Activated naive CD4-positive, alpha-beta T cell treated with anti-CD3 and anti-CD28 coated beads for 36 hours (primary cell): ENCODE results near the gene MIX23. TPM values are rescaled to one million over a fixed set of nuclear protein-coding genes. Genes with fewer than 3 reads are reported as not detected.
A peak's percentile ranks its signal among the peaks of the same experiment; 100 is the strongest.

Experiments
- CTCF ChIA-PET: fragments of 350-600 bp; sonication (Branson Sonifier 250); formaldehyde crosslinking; loops from one replicate; lab custom pipeline; 2021; ENCODE audit warnings: antibody characterized with exemption; lab: Charles Lee
- DNase-seq: peaks from one replicate; pipeline ENCODE4 v3.0.0-alpha.2; 2020
- H3K27ac Mint-ChIP-seq: one replicate; pipeline ENCODE4 v1.8.0; 2021; ENCODE audit warnings: mild to moderate bottlenecking, mixed read lengths
- H3K27me3 Mint-ChIP-seq: one replicate; pipeline ENCODE4 v1.8.0; 2021; ENCODE audit warnings: low read depth, mixed read lengths
- H3K36me3 Mint-ChIP-seq: one replicate; pipeline ENCODE4 v1.8.0; 2021; ENCODE audit warnings: low read depth, mixed read lengths
- H3K4me1 Mint-ChIP-seq: one replicate; pipeline ENCODE4 v1.8.0; 2021; ENCODE audit warnings: low read depth, mixed read lengths
- H3K4me3 Mint-ChIP-seq: one replicate; pipeline ENCODE4 v1.8.0; 2021; ENCODE audit warnings: mild to moderate bottlenecking, moderate library complexity, mixed read lengths
- H3K9me3 Mint-ChIP-seq: one replicate; pipeline ENCODE4 v1.8.0; 2021; ENCODE audit warnings: mixed read lengths
- intact Hi-C: fragments of 100-400 bp; cut with micrococcal nuclease; formaldehyde crosslinking; loops from one replicate; pipeline ENCODE4 v1.15.1; 2023
- total RNA-seq, 2 experiments: library from RNA; stranded (reverse); gene quantifications; one replicate each; pipeline ENCODE4 v1.2.3, GENCODE V29; 2021

The MIX23 gene
- 10 to 100 TPM; 90.5 to 96.1 TPM for total RNA-seq

DNA sequence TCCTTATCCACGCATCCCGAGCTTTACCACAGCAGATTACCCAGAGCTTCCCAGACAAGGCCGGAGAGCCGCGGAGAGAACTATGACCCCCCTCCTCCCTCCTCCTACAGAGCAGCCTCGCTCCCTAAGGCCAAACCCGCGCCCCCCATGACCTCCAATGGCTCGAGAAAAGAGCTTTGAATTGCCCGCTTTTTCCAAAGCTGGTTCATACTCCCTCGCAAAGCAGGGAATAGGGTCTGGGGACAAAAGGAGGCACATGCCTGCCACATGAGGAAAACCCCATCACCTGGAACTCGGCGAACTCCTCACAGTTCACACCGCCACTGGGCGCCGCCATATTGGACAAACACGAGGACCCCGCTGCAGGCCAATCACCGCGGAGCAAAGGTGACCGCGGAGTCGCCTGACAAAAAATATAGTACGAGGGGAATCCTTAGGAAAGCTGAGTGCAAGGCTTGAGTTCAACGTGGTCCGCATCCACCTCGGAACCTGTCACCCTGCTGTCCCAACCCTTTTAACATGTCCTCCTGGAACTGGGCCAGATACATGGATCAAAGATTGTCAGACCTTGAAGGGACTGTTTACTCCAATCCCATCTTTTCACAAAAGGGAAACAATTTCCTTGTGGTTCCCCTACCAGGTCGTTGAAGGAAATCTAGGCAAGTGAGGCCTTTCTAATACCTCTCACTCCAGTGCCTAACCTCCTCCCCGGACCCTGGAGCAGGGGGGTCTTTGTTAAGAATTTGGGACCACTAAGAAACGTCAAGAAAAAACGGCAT, at the start of gene MIX23:
Gene MIX23 (minus strand): TSS at position 344 of the 779 bp plus-strand sequence. CDS start 7 bp downstream, at position 337.
- Mint-ChIP-seq H3K36me3 (peaks cover 9% of the 10 kb centered on the region), H3K4me3 (peak within 1 kb of the TSS; percentile 90), H3K9me3 (no peaks in the 10 kb centered on the region), H3K27ac (peak within 1 kb of the TSS; percentile 93), H3K4me1 (peaks cover 63% of the 10 kb centered on the region), H3K27me3 (no peaks in the 10 kb centered on the region)
- DNase-seq, result peak; percentile 94
- intact Hi-C loops, result loop anchor here (1.0 to 5.0 kb wide), 4 partner anchors 18 to 818 kb away; partner anchors contain the start of genes HCLS1, PDIA5 and SEC22A
- CTCF ChIA-PET, result interaction anchor here (1.0 to 1.6 kb wide), 5 partner anchors 9 to 296 kb away, joined by 3 to 6 read pairs (median 5); no protein-coding TSS in a partner anchor

DNA sequence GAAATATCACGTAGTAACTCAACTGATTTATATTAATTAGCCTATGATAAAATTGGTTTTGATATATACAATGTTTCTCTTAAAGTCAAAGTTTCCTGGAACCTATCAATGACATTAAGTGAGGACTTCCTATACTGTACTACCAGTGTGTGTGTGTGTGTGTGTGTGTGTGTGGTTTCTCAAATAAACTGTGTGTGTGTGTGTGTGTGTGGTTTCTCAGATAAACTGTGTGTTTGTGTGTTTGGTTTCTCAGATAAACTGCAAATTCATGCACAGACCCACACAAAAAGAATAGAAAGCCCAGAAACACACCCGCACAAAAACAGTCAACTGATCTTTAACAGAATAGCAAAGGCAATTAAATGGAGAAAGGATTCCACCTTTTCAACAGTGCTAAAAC, 47.3 kb upstream of the MIX23 start:
- H3K27ac Mint-ChIP-seq, result no peak overlapping the region
- no peaks in the 10 kb centered on the region for H3K27me3 Mint-ChIP-seq

DNA sequence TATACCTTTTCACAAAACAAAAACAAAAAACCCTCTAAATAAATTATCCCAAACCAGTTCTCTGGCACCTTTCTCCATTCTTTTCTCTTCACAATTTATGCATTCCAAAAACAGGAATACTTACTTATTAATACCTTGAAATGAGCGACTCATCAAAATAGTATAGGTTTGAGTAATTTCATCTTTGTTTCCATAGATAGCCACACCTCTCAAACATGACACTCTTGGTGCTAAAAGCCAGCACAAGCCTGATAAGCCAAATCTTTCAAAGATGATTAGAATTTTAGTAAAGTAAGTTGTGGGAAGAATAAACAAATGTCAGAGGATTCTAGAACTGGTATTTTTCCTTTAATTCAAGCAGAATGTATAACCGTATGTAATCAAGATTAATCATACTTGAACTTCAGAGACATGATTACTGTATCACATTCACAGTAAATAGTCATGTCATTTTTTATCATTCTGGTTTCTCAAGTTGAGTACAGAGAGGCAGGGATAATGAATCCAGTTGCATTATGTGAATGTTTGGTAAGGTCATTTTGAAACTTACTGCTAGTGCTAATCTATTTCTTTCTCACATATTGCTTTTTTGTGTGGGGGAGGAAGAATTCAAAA, 44.9 kb upstream of the MIX23 start:
- CTCF ChIA-PET, result interaction anchor here (1.0 kb wide), 1 partner anchor 251 kb away, joined by 3 read pairs; no protein-coding TSS in a partner anchor
- peaks cover 9% of the 10 kb centered on the region for H3K9me3 Mint-ChIP-seq
- DNase-seq, result no peak
- peak overlapping the region; percentile 63 for H3K27ac Mint-ChIP-seq
- H3K27me3 Mint-ChIP-seq, result no peaks in the 10 kb centered on the region
- H3K4me3 Mint-ChIP-seq, result no peak overlapping the region
- peaks cover 59% of the 10 kb centered on the region for H3K36me3 Mint-ChIP-seq
- H3K4me1 Mint-ChIP-seq, result peaks cover 20% of the 10 kb centered on the region
- intact Hi-C loops, result loop anchor here (1.0 kb wide), 4 partner anchors 12 to 182 kb away; partner anchors contain the start of gene WDR5B

More for the DNA sequence above, 47.3 kb upstream of the MIX23 start:
- Mint-ChIP-seq H3K9me3 (peaks cover 9% of the 10 kb centered on the region), H3K4me3 (no peak overlapping the region), H3K36me3 (peaks cover 65% of the 10 kb centered on the region), H3K4me1 (peaks cover 19% of the 10 kb centered on the region)
- no peak for DNase-seq
- intact Hi-C loops, result no loop called here
- CTCF ChIA-PET, result no interaction called here

- CTCF ChIA-PET, result no interaction called here
- DNase-seq, result no peak
- peaks cover 34% of the 10 kb centered on the region for H3K36me3 Mint-ChIP-seq
Observed at GRCh38 chr3:122421836-122422235, 38.8 kb upstream of the MIX23 start.

DNA sequence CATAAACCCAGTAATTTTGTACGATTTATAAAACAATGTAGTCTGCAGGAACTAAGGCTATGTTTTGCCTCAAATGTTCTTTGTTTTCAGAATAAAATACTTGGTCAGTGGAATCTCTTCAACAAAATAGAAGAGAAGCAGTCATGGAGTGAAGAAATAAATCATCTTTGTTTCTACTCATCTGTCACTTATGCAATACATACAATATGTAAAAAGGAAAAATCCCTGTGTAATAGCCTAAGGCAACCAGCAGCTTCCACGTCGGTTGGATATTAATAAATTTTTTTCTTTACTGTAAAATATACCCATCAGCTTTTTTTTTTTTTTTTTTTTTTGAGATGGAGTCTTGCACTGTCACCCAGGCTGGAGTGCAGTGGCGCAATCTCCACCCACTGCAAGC, 38.1 kb upstream of the MIX23 start:
- H3K4me1 Mint-ChIP-seq, result peaks cover 16% of the 10 kb centered on the region
- no peaks in the 10 kb centered on the region for H3K9me3 Mint-ChIP-seq
- no peaks in the 10 kb centered on the region for H3K27me3 Mint-ChIP-seq
- H3K36me3 Mint-ChIP-seq, result peaks cover 27% of the 10 kb centered on the region
- CTCF ChIA-PET, result interaction anchor here (0.6 kb wide), 1 partner anchor 274 kb away, joined by 4 read pairs; no protein-coding TSS in a partner anchor
- H3K4me3 Mint-ChIP-seq, result no peak overlapping the region
- DNase-seq, result no peak
- intact Hi-C loops, result no loop called here
- no peak overlapping the region for H3K27ac Mint-ChIP-seq

More at GRCh38 chr3:122421836-122422235, 38.8 kb upstream of the MIX23 start:
- intact Hi-C loops, result no loop called here
- Mint-ChIP-seq H3K27me3 (no peaks in the 10 kb centered on the region), H3K27ac (no peak overlapping the region), H3K4me3 (no peak overlapping the region), H3K4me1 (peaks cover 10% of the 10 kb centered on the region), H3K9me3 (no peaks in the 10 kb centered on the region)

GRCh38 chr3:122416966-122417365, 33.9 kb upstream of the MIX23 start:
- H3K9me3 Mint-ChIP-seq, result no peaks in the 10 kb centered on the region
- CTCF ChIA-PET, result interaction anchor here (1.1 kb wide), 1 partner anchor 263 kb away, joined by 6 read pairs; the partner anchor contains the start of gene PARP14
- H3K4me3 Mint-ChIP-seq, result peak overlapping the region; percentile 95
- no peak for DNase-seq
- peak overlapping the region; percentile 98 for H3K27ac Mint-ChIP-seq
- intact Hi-C loops, result loop anchor here (1.0 to 5.0 kb wide), 14 partner anchors 11 to 1168 kb away; partner anchors contain the start of genes DTX3L, FAM162A, GOLGB1 and HACD2
- H3K27me3 Mint-ChIP-seq, result no peaks in the 10 kb centered on the region
- peaks cover 48% of the 10 kb centered on the region for H3K4me1 Mint-ChIP-seq
- H3K36me3 Mint-ChIP-seq, result peaks cover 23% of the 10 kb centered on the region

DNA sequence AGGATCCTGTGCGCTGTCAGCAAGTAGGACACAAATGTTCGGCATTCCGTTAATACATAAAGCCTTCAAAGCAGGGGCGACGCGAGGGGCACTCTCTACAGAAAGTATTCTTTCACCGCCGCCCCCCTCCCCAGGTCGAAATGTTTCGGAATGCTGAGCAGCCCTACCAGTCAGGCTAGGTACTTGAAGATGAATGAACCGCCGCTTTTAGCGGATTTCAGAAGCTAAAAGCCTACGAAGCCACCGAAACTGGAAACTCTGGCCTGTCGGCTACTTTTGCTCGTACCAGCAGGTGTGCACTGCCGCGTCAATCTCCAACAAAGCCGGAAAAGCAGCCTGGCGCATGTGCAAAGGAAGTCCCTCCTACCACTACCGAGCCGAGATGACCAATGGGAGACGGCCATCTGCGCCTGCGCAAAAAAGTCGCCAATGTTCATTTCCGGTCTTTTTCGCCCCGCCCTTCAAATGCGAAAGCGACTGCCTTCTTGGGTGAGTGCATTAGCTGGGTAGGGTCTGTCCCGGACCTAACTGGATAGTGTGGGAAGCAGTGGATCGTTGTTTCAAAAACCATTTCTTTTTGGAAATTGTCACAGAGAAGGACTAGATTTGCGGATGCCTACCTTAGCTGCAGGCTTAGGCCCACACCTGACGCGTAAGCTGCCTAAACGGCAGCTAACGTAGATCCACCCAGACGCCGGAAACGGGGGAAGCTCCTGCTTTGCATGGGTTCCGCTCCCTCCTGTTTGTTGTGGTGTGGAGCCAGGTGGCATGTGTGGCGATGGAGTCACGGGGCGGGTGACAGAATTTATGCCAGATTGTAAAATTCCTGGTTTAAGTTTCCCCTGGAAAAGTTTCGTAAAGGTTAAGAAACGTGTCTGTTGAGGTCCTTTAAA, 33.0 kb upstream of the MIX23 start, which contains the start of gene WDR5B:
Gene WDR5B (minus strand): TSS at position 301 of the 893 bp plus-strand sequence. CDS start 534 bp downstream, outside the sequence.
- Mint-ChIP-seq H3K9me3 (no peaks in the 10 kb centered on the region), H3K4me1 (peaks cover 50% of the 10 kb centered on the region), H3K27me3 (no peaks in the 10 kb centered on the region), H3K27ac (peak within 1 kb of the TSS; percentile 98), H3K36me3 (peaks cover 19% of the 10 kb centered on the region), H3K4me3 (peak within 1 kb of the TSS; percentile 95)
- intact Hi-C loops, result loop anchor here (1.0 to 5.0 kb wide), 14 partner anchors 12 to 1169 kb away; partner anchors contain the start of genes DTX3L, FAM162A, GOLGB1 and HACD2
- DNase-seq, result peak; percentile 99
- CTCF ChIA-PET, result interaction anchor here (0.6 to 1.7 kb wide), 7 partner anchors 9 to 264 kb away, joined by 3 to 10 read pairs (median 4); partner anchors contain the start of genes FAM162A and PARP14

- CTCF ChIA-PET, result interaction anchor here (0.6 to 1.7 kb wide), 6 partner anchors 9 to 144 kb away, joined by 3 to 10 read pairs (median 4); partner anchors contain the start of gene FAM162A
- H3K27ac Mint-ChIP-seq, result peak overlapping the region; percentile 98
- peak overlapping the region; percentile 95 for H3K4me3 Mint-ChIP-seq
- intact Hi-C loops, result loop anchor here (5.0 kb wide), 2 partner anchors 268 to 787 kb away; partner anchors contain the start of gene SEC22A
- peaks cover 56% of the 10 kb centered on the region for H3K4me1 Mint-ChIP-seq
- H3K9me3 Mint-ChIP-seq, result no peaks in the 10 kb centered on the region
- DNase-seq, result peak; percentile 62
- peaks cover 17% of the 10 kb centered on the region for H3K36me3 Mint-ChIP-seq
- no peaks in the 10 kb centered on the region for H3K27me3 Mint-ChIP-seq
Observed at GRCh38 chr3:122415104-122415744, 32.2 kb upstream of the MIX23 start.

DNA sequence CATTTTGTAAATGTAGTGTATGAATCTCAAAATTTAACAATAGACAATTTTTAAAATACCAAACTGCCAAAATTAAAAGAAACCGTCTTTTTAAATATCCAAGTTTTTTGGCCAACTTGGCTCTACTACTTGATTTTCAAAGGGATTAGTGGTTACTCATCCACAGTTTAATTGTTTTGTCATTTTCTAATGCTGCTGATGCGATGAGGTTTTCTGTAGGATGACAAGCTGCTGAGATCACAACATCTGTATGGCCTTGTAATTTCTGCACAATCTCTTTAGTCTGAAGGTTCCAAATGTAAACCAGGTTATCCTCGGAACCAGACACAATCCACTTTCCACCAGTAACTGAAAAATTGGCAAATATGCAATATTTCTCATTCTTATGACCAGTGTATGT, 31.4 kb upstream of the MIX23 start:
- H3K4me3 Mint-ChIP-seq, result peak overlapping the region; percentile 95
- no peaks in the 10 kb centered on the region for H3K9me3 Mint-ChIP-seq
- H3K27me3 Mint-ChIP-seq, result no peaks in the 10 kb centered on the region
- peaks cover 21% of the 10 kb centered on the region for H3K36me3 Mint-ChIP-seq
- CTCF ChIA-PET, result interaction anchor here (1.0 to 1.7 kb wide), 2 partner anchors 21 to 30 kb away, joined by 4 to 10 read pairs; partner anchors contain the start of gene FAM162A
- peak overlapping the region; percentile 98 for H3K27ac Mint-ChIP-seq
- intact Hi-C loops, result no loop called here
- no peak for DNase-seq
- peaks cover 60% of the 10 kb centered on the region for H3K4me1 Mint-ChIP-seq

DNA sequence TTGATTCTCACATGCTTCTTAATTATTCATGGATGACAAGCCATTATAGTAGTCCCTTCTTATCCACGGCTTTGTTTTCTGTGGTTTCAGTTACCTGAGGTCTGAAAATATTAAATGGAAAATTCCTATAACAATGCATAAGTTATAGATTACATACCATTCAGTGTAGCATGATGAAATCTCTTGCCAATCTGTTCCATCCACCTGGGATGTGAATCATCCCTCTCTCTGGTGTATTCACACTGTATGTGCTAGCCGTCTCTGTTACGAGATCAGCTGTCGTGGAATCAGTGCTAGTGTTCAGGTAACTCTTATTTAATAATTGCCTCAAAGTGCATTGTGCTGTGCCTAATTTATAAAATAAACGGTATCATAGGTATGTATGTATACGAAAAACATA, 27.6 kb upstream of the MIX23 start:
- peak; percentile 21 for DNase-seq
- CTCF ChIA-PET, result interaction anchor here (1.5 kb wide), 1 partner anchor 17 kb away, joined by 5 read pairs; no protein-coding TSS in a partner anchor
- intact Hi-C loops, result no loop called here
- H3K27ac Mint-ChIP-seq, result peak overlapping the region; percentile 74
- H3K4me1 Mint-ChIP-seq, result peaks cover 60% of the 10 kb centered on the region
- H3K36me3 Mint-ChIP-seq, result peaks cover 28% of the 10 kb centered on the region
- no peaks in the 10 kb centered on the region for H3K27me3 Mint-ChIP-seq
- no peaks in the 10 kb centered on the region for H3K9me3 Mint-ChIP-seq
- no peak overlapping the region for H3K4me3 Mint-ChIP-seq
